GM12892 (cell line): Measurements from ENCODE around the gene NKAIN2.

Experiments used
- POLR2A ChIP-seq: IDR thresholded peaks from 2 replicates; pipeline ENCODE4 v1.6.1; 2011; ENCODE audit warnings: low read depth, low read length, control low read depth
- POLR2AphosphoS5 ChIP-seq: IDR thresholded peaks from 2 replicates; pipeline ENCODE4 v1.6.1; 2011; ENCODE audit warnings: low read depth, low read length, control low read depth
- TAF1 ChIP-seq: IDR thresholded peaks from 2 replicates; pipeline ENCODE4 v1.6.1; 2011; ENCODE audit warnings: low read depth, mild to moderate bottlenecking, control low read depth, low read length, borderline replicate concordance

DNA sequence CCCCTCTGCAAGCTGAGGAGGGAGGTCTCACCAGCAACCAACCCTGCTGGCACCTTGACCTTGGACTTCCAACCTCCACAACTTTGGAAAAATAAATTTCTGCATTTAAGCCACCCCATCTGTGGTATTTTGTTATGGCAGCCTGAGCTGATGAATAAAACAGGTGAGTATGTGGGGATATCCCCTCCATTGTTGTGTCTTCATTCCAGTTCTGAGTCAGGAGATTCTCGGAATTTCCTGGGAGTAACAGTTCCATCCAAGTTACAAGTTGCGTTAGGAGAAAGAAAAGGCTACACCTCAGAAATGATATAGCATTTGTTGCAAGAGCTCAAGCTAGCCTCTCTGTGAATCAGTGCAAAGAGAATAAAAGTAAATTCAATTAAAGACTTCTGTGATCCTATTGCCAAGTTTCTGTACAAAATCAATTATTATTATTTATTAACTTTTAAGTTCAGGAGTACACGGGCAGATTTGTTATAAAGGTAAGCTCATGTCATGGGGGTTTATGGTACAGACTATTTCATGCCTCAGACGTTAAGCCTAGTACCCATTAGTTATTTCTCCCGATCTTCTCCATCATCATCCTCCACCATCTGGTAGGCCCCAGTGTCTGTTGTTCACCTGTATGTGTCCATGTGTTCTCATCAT, 153.0 kb downstream of the NKAIN2 start:
- TF ChIP-seq POLR2A (no peak), TAF1 (no peak), POLR2AphosphoS5 (no peak)
